ENCODE measurements around the gene EXTL1. TPM values are rescaled to one million over a fixed set of nuclear protein-coding genes. Genes with fewer than 3 reads are reported as not detected.
A peak's percentile ranks its signal among the peaks of the same experiment; 100 is the strongest.

The EXTL1 gene
- total RNA-seq, 1 donor from 2014 or later = 0.49 TPM

DNA sequence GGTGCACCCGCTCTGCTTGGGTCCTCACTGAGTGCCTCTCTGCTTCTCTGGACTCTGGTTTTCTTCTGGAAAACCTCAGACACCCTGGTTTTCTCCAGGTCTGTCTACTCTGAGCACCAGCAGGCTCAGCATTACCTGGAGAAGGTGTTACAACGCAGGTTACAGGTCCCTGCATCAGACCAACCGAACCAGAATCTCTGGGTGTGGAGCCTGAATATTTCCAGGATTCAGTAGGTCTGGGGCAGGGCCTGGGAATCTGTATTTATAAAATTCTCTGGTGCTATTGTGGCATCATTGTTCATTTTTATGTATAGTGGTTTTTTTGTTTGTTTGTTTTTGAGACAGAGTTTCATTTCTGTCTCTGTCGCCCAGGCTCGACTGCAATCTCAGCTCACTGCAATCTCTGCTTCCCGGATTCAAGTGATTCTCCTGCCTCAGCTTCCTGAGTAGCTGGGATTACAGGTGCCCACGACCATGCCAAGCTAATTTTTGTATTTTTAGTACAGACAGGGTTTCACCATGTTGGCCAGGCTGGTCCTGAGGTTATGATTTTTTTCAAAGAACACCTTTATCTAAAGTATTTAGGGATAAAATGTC, 25.8 kb downstream of the EXTL1 start:
- TF ChIP-seq, protein P1, sequence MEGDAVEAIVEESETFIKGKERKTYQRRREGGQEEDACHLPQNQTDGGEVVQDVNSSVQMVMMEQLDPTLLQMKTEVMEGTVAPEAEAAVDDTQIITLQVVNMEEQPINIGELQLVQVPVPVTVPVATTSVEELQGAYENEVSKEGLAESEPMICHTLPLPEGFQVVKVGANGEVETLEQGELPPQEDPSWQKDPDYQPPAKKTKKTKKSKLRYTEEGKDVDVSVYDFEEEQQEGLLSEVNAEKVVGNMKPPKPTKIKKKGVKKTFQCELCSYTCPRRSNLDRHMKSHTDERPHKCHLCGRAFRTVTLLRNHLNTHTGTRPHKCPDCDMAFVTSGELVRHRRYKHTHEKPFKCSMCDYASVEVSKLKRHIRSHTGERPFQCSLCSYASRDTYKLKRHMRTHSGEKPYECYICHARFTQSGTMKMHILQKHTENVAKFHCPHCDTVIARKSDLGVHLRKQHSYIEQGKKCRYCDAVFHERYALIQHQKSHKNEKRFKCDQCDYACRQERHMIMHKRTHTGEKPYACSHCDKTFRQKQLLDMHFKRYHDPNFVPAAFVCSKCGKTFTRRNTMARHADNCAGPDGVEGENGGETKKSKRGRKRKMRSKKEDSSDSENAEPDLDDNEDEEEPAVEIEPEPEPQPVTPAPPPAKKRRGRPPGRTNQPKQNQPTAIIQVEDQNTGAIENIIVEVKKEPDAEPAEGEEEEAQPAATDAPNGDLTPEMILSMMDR (IDR thresholded peaks at IDR 0.05) = no peak
- peaks cover 63% of the 10 kb centered on the region for H3K27me3 ChIP-seq
- H3K4me1 ChIP-seq = peaks cover 6% of the 10 kb centered on the region
- no peak overlapping the region for H3K4me3 ChIP-seq
- no peaks in the 10 kb centered on the region for H3K36me3 ChIP-seq
- ATAC-seq = no peak
- no peaks in the 10 kb centered on the region for H3K9me3 ChIP-seq
- H3K27ac ChIP-seq = no peak overlapping the region
- no peak for DNase-seq
- intact Hi-C loops (cut with DNase I) = no loop called here

DNA sequence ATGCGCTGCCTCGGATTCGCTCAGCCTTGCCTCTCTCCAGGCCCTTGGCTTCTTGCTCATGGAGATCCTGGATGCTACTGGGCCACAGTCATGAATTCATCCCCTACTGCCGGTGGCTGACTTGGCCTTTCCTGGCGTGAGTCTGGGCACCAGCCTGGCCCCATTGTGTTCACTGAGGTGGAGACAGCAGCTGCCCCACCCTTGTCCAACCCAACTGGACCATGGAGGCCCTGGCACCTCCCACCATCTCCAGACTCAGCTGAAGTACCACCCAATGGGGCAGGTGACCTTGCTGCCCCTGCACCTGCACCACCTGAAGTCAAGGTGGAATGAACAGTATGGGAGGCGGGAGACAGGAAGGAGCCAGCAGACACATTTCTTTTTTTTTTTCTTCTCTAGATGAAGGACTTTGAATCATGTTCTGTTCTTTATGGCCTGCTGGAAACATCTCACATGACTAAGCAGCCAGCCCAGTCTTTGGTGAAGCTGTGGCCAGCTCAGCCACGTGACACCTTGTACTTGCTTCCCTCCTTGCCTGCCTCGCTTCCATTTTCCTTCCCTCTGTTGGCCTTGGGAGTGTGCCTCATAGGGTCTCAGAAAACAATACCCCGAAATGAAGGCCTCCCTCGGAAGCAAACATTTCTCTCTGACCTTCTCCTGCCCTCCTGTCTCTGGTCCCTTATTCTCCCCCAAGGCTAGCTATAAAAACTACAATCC, 28.1 kb downstream of the EXTL1 start:
- Histone ChIP-seq H3K27ac (no peak overlapping the region), H3K36me3 (no peaks in the 10 kb centered on the region), H3K9me3 (no peaks in the 10 kb centered on the region), H3K4me3 (no peak overlapping the region), H3K4me1 (peaks cover 6% of the 10 kb centered on the region), H3K27me3 (peaks cover 53% of the 10 kb centered on the region)
- intact Hi-C loops (cut with DNase I) = no loop called here
- no peak for DNase-seq
- peak; percentile 25 for ATAC-seq
- TF ChIP-seq, protein P1 (IDR thresholded peaks at IDR 0.05) = no peak

DNA sequence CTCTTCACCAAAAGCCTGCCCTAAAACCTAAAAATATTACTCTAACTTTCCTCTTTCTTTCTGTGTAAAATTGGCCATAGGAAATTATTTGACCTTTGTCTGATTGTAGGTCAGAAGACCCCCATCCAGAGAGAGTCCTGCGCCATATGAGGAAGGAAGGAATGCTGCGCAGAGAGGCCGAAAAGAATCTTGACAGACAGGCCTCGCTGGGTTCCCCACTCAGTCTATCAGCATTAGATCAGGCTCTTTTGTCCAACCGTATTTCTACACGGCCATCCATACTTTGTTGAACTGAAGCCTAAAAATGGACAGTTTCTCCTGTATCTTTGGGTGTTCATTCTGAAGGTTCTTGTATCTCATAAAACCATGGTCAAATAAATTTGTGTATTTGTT, 28.7 kb downstream of the EXTL1 start:
- Histone ChIP-seq H3K27ac (no peak overlapping the region), H3K27me3 (peaks cover 48% of the 10 kb centered on the region), H3K9me3 (no peaks in the 10 kb centered on the region), H3K4me1 (peaks cover 6% of the 10 kb centered on the region), H3K36me3 (no peaks in the 10 kb centered on the region), H3K4me3 (no peak overlapping the region)
- intact Hi-C loops (cut with DNase I) = no loop called here
- DNase-seq (no peak), ATAC-seq (no peak)
- TF ChIP-seq, protein P1 (IDR thresholded peaks at IDR 0.05) = no peak

DNA sequence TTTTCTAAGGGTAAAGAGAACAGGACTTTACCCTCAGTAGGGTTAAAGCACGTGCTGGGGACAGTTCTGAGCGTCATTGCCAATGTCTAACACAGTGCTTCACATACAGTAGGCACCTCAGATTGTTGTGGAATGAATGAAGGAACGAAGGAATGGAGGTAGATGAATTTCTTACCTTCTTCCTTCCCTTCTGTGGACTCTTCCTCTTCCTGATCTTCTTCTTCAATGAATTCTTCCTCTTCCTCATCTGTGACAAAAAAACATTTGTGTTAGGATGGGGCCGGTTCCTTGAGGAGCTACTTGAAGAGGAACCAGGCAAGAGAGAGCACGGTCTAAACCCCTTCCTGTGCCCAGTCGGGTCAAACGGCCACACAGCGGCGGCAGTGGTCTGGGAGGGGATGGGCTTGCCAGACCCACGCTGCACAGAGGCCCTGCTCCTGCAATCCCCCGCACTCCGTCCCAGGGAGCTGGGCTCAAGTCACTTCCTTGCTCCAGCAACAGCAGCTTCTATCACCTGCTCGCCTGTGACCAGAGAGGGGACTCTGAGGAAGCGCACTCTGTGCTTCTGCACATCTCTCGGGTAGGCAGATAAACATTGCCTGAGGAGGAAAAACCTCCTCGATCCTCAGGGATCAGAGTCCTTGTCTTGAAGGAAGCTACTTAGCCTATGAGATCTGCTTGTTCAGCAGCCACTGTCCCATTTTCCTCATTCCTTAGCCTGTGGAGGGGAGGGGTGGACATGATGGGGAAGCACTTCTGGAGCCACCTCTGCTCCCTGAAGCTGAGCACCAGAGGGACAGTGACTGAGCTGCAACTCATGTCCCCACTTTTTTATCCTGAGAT, 32.4 kb downstream of the EXTL1 start:
- no peak for DNase-seq
- no peaks in the 10 kb centered on the region for H3K4me1 ChIP-seq
- peak; percentile 47 for ATAC-seq
- no peaks in the 10 kb centered on the region for H3K36me3 ChIP-seq
- no peak overlapping the region for H3K27ac ChIP-seq
- peaks cover 28% of the 10 kb centered on the region for H3K27me3 ChIP-seq
- intact Hi-C loops (cut with DNase I) = no loop called here
- TF ChIP-seq, protein P1 (IDR thresholded peaks at IDR 0.05) = no peak
- no peak overlapping the region for H3K4me3 ChIP-seq
- H3K9me3 ChIP-seq = no peaks in the 10 kb centered on the region

DNA sequence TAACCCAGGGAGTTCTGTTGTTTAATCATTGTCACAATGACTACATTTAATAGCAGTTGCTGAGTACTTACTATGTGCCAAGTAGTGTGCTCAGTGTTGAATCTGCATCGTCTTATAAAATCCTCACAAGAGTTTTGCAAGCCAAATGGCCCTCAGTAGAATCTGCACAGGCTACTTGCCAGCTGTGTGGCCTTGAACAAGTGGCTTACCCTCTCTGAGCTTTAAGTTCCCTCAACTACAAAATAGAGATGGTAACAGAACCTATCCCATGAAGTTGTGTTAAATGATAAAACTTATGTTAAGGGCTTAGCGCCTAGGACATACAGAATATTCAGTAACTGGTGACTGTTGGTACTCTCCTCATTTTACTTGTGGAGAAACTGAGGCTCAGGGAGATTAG, 33.5 kb downstream of the EXTL1 start:
- DNase-seq = no peak
- H3K4me3 ChIP-seq = no peak overlapping the region
- peaks cover 24% of the 10 kb centered on the region for H3K27me3 ChIP-seq
- no peak overlapping the region for H3K27ac ChIP-seq
- no peaks in the 10 kb centered on the region for H3K36me3 ChIP-seq
- intact Hi-C loops (cut with DNase I) = no loop called here
- no peak for ATAC-seq
- no peaks in the 10 kb centered on the region for H3K4me1 ChIP-seq
- no peaks in the 10 kb centered on the region for H3K9me3 ChIP-seq
- TF ChIP-seq, protein P1 (IDR thresholded peaks at IDR 0.05) = no peak

All from upper lobe of right lung (tissue), 1 donor.